ENCODE measurements around the gene OPCML. TPM values are rescaled to one million over a fixed set of nuclear protein-coding genes. Genes with fewer than 3 reads are reported as not detected.

Gene OPCML
- total and polyA plus RNA-seq, 5 donors = 0.14 to 2.8 (median 1.1) TPM

DNA sequence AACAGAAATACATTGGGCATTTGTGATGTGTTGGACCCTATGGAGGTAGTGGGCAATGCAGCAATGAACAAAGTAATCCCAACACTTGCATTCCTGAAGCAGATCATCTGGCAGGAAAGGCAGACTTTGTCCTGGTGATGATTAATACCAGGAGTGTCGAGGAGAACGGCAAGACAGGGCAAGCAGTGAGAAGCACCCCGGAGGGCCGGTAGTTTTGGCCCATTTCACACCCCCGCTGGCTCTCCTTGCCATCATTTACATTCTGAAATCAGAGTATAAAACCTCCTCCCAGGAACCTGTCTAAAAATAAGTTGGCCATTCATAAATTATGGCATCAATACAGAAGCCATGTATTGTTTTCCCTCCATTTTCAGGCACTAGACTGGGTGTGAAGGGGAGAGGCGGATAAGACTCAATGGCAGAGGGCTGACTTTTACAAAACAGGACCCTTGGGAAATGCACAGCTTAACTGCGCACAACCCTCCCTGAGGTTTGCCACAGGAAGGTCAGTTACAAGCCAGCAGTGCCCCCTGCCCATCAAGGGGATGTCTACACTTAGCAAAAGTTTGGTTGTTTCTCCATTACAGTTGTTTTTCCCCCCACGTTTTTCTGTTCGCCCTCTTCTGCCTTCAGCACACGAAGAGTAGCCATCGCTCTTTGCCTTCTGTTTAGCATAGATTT, 55.6 kb downstream of the OPCML start:
- DNase-seq (no peak), ATAC-seq (no peak)
- H3K4me1 ChIP-seq (ENCODE audit: control insufficient read depth, insufficient read depth, low read length) = no peaks in the 10 kb centered on the region
- 61% methylated on average over 11 of the region's 11 CpGs for WGBS
- peaks cover 2% of the 10 kb centered on the region for H3K27me3 ChIP-seq (ENCODE audit: control insufficient read depth, insufficient read depth)
- H3K4me3 ChIP-seq (ENCODE audit: low read length) = no peak overlapping the region
- H3K27ac ChIP-seq (ENCODE audit: low read length) = no peak overlapping the region
- H3K9me3 ChIP-seq (ENCODE audit: control insufficient read depth, low read length) = no peaks in the 10 kb centered on the region
- intact Hi-C loops (cut with DNase I) = no loop called here

DNA sequence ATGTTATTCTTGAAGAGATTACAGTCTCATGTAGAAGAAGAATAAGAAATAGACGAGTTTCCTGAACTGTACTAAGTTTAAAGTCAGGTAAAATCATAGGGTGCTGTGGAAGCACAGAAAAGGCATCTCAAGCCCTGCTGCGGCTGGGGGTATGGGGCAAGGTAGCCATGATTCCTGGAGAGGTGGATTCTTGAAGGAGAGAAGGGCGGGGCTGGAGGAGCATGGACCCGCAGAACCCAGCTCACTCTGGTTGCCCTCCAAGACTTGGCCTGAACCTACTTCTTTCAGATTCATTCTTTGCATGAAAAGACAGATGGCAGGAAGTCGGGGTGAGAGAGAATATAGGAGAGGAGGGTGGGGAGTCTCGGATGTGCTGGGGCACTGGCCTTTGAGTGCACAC, 57.8 kb downstream of the OPCML start:
- no peaks in the 10 kb centered on the region for H3K4me1 ChIP-seq (ENCODE audit: control insufficient read depth, insufficient read depth, low read length)
- WGBS = 85% methylated on average over 6 of the region's 6 CpGs
- H3K9me3 ChIP-seq (ENCODE audit: control insufficient read depth, low read length) = no peaks in the 10 kb centered on the region
- DNase-seq = no peak
- no peak overlapping the region for H3K4me3 ChIP-seq (ENCODE audit: low read length)
- H3K27me3 ChIP-seq (ENCODE audit: control insufficient read depth, insufficient read depth) = peaks cover 2% of the 10 kb centered on the region
- ATAC-seq = no peak
- intact Hi-C loops (cut with DNase I) = no loop called here
- no peak overlapping the region for H3K27ac ChIP-seq (ENCODE audit: low read length)

DNA sequence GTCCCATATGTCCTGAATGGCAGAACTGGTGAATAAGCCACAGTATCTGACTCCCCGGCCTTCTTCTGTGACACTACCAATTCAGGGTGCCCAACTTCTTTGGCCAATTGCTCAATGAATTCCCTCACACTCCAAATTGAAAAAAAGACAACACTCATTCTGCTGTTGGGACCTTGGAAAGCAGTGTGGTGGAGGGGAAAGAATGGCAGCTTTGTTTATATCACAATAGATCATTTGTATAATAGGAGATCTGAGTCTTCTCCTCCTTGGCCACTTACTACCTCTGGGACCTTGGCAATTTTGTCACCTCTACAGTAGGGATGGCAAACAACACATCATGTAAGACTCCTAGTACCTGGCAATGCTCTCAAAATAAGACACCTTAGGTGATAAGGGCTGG, 64.6 kb downstream of the OPCML start:
- Histone ChIP-seq H3K4me3 (ENCODE audit: low read length) (no peak overlapping the region), H3K4me1 (ENCODE audit: control insufficient read depth, insufficient read depth, low read length) (no peaks in the 10 kb centered on the region), H3K27me3 (ENCODE audit: control insufficient read depth, insufficient read depth) (no peaks in the 10 kb centered on the region), H3K9me3 (ENCODE audit: control insufficient read depth, low read length) (no peaks in the 10 kb centered on the region), H3K27ac (ENCODE audit: low read length) (no peak overlapping the region)
- no peak for DNase-seq
- 68% methylated on average over 1 of the region's 1 CpG for WGBS
- no peak for ATAC-seq
- intact Hi-C loops (cut with DNase I) = no loop called here

DNA sequence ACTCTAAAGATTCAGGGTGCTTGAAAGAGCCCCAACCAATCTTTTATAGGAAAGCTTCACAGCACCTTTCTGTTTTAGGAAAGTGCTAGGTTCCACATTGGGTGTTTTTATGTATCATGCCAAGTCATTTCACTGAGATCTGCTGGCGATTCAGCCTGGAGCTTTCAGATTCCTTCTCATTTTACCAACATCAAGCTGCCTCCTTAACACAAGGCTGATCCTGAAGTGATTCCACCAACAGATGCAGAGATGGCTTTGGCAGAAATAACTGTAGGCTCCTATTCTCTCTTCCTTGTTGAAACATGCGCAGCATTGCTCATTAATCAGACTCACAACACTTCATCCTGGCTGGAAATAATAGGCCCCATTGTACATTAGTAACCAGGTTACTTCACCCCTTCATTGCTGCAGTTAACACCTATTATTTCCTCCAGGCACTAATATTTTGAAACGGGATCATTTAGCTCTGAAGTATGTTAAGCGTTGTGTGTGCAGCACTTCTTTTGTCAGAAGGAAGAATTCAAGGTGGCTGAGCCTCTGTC, 89.0 kb downstream of the OPCML start:
- DNase-seq = no peak
- 81% methylated on average over 4 of the region's 4 CpGs for WGBS
- Histone ChIP-seq H3K9me3 (ENCODE audit: control insufficient read depth, low read length) (no peaks in the 10 kb centered on the region), H3K27me3 (ENCODE audit: control insufficient read depth, insufficient read depth) (no peaks in the 10 kb centered on the region), H3K27ac (ENCODE audit: low read length) (no peak overlapping the region), H3K4me3 (ENCODE audit: low read length) (no peak overlapping the region), H3K4me1 (ENCODE audit: control insufficient read depth, insufficient read depth, low read length) (no peaks in the 10 kb centered on the region)
- ATAC-seq = no peak
- intact Hi-C loops (cut with DNase I) = no loop called here

DNA sequence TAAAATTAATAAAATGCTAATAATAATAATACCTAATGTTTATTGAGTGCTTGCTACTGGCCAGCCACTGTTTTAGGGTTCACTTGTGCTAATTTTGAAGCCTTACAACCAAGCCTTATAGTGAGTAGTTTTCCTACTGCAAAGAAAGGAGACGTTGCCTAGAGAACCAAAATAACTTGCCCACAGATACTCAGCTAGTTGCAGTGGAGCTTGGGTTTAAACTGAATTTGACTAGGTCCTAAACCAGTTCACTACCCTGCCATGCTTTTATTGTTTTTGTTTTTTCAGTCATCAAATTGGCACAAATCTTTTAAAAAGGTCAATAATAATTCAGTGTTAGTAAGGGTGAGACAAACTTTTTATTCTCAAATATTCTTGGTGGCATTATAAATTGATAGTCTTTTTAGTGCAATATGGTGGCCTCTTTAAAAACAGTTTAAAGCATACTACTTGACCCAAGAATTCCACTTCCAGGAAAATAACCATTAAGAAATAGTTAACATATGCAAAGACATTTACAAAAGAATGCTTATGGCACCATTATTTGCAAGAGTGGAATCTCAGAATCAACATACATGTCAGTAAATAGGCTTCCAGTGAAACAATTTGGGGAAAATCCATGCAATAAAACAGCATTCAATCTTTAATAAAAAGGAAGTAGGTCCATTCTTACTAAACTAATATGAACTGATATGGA, 90.2 kb downstream of the OPCML start:
- no peak for ATAC-seq
- no peaks in the 10 kb centered on the region for H3K9me3 ChIP-seq (ENCODE audit: control insufficient read depth, low read length)
- DNase-seq = no peak
- H3K27me3 ChIP-seq (ENCODE audit: control insufficient read depth, insufficient read depth) = no peaks in the 10 kb centered on the region
- WGBS = 74% methylated on average over 1 of the region's 1 CpG
- no peak overlapping the region for H3K4me3 ChIP-seq (ENCODE audit: low read length)
- no peak overlapping the region for H3K27ac ChIP-seq (ENCODE audit: low read length)
- intact Hi-C loops (cut with DNase I) = no loop called here
- H3K4me1 ChIP-seq (ENCODE audit: control insufficient read depth, insufficient read depth, low read length) = no peaks in the 10 kb centered on the region

DNA sequence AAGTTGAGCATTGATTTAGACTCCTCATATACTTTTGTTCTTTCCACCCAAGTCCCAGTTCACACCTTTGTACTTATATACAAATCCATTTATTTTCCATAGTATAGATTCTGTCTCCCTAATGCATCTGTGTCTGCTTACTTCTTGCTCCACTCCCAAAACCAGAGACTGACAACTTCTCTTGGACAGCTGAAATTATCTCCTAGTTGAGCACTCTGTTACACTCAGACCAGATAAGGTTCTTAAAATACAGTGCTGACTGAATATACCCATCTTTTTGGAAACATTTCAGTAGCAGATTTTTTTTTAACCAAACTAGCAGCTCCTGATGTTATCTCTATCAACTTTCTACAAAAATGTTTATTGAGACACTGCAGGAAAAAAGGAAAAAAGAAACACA, 106.3 kb downstream of the OPCML start:
- H3K9me3 ChIP-seq (ENCODE audit: control insufficient read depth, low read length) = no peaks in the 10 kb centered on the region
- H3K27me3 ChIP-seq (ENCODE audit: control insufficient read depth, insufficient read depth) = no peaks in the 10 kb centered on the region
- intact Hi-C loops (cut with DNase I) = no loop called here
- no peaks in the 10 kb centered on the region for H3K4me1 ChIP-seq (ENCODE audit: control insufficient read depth, insufficient read depth, low read length)
- ATAC-seq = peak in 1 of 2 donors; percentile 76
- DNase-seq = no peak
- no peak overlapping the region for H3K4me3 ChIP-seq (ENCODE audit: low read length)
- H3K27ac ChIP-seq (ENCODE audit: low read length) = no peak overlapping the region

DNA sequence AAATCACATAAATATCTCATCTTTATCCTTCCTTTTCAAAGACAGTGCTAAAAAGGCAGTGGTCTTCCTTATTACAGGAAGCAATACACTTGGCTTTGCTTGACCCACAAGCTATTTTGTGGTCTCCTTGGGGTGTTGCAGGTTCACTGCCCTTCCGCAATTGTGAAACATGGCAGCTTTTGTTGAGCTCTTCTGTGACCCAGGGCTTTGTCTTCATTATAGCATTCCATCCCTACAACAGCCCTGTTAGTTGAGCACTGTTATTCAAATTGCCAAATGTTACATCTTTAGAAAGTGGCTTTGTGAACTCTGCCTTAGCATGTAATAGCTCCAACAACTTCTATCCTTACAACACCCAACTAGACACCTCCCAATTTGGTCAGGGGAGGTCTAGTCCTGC, 107.1 kb downstream of the OPCML start:
- ATAC-seq (no peak), DNase-seq (no peak)
- Histone ChIP-seq H3K4me3 (ENCODE audit: low read length) (no peak overlapping the region), H3K4me1 (ENCODE audit: control insufficient read depth, insufficient read depth, low read length) (no peaks in the 10 kb centered on the region), H3K27ac (ENCODE audit: low read length) (no peak overlapping the region), H3K9me3 (ENCODE audit: control insufficient read depth, low read length) (no peaks in the 10 kb centered on the region), H3K27me3 (ENCODE audit: control insufficient read depth, insufficient read depth) (no peaks in the 10 kb centered on the region)
- 81% methylated on average over 1 of the region's 1 CpG for WGBS
- intact Hi-C loops (cut with DNase I) = no loop called here

DNA sequence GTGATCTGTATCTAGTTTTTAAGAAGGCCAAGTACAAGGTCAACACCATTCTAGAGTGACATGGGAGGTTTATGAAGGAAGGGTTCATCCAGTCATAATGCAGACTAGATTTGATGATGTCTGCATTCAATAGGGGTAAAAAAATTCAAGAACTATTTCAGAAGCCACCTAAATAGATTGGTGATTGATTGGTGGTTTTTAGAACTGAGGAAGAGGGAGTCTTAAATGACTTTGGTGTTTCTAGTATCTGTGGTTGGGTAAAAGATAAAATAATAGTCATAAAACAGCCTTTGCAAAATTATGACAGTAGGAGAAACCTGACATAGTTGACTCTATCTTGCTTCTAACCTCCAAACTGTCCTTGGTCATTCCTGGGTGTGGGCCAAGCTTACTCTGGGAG, 114.1 kb downstream of the OPCML start:
- no peak overlapping the region for H3K4me3 ChIP-seq (ENCODE audit: low read length)
- H3K9me3 ChIP-seq (ENCODE audit: control insufficient read depth, low read length) = no peaks in the 10 kb centered on the region
- no peaks in the 10 kb centered on the region for H3K27me3 ChIP-seq (ENCODE audit: control insufficient read depth, insufficient read depth)
- intact Hi-C loops (cut with DNase I) = no loop called here
- H3K27ac ChIP-seq (ENCODE audit: low read length) = no peak overlapping the region
- ATAC-seq = no peak
- no peak for DNase-seq
- H3K4me1 ChIP-seq (ENCODE audit: control insufficient read depth, insufficient read depth, low read length) = no peaks in the 10 kb centered on the region

DNA sequence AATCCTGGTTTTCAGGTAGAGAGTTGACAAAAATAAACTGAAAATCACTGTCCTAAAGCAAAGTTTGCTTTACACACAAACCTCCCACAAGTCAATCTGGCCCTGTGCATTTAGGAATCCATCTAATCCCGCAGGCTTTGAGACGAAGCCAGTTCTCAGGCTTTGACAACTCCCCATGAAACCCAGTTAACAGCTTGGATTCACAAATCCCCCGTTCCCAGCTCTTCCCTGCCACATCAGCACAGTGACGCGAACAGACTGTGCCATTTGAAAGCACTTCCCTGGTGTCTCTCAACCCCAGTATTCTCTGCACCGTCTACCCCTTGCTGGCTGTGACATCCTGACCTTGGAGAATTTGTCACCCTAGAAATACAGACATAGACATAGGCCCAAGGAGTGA, 117.8 kb downstream of the OPCML start:
- intact Hi-C loops (cut with DNase I) = no loop called here
- 73% methylated on average over 6 of the region's 6 CpGs for WGBS
- ATAC-seq (no peak), DNase-seq (no peak)
- Histone ChIP-seq H3K27me3 (ENCODE audit: control insufficient read depth, insufficient read depth) (no peaks in the 10 kb centered on the region), H3K27ac (ENCODE audit: low read length) (no peak overlapping the region), H3K4me1 (ENCODE audit: control insufficient read depth, insufficient read depth, low read length) (no peaks in the 10 kb centered on the region), H3K9me3 (ENCODE audit: control insufficient read depth, low read length) (no peaks in the 10 kb centered on the region), H3K4me3 (ENCODE audit: low read length) (no peak overlapping the region)

DNA sequence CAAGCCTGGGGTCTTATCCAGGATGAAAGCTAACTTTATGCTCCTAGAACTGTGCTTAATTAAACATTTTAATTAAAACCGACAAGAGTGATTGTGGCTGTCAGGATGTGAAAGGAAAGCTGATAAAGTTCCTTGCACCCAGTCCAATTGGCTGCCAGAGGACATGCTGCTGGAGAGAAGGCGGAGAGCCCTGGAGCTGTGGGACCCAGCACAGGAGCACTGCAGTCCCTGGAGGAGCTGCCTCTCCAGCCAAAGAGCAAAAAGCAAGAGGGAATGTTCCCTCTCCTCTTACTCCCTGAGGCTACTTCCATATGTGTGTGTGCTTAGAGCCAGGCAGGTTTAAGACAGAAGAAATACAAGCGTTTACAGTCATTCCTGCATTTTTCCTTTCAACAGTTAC, 118.6 kb downstream of the OPCML start:
- WGBS = 55% methylated on average over 3 of the region's 3 CpGs
- no peak overlapping the region for H3K27ac ChIP-seq (ENCODE audit: low read length)
- ATAC-seq (no peak), DNase-seq (no peak)
- intact Hi-C loops (cut with DNase I) = no loop called here
- no peaks in the 10 kb centered on the region for H3K27me3 ChIP-seq (ENCODE audit: control insufficient read depth, insufficient read depth)
- no peak overlapping the region for H3K4me3 ChIP-seq (ENCODE audit: low read length)
- no peaks in the 10 kb centered on the region for H3K9me3 ChIP-seq (ENCODE audit: control insufficient read depth, low read length)
- H3K4me1 ChIP-seq (ENCODE audit: control insufficient read depth, insufficient read depth, low read length) = no peaks in the 10 kb centered on the region

DNA sequence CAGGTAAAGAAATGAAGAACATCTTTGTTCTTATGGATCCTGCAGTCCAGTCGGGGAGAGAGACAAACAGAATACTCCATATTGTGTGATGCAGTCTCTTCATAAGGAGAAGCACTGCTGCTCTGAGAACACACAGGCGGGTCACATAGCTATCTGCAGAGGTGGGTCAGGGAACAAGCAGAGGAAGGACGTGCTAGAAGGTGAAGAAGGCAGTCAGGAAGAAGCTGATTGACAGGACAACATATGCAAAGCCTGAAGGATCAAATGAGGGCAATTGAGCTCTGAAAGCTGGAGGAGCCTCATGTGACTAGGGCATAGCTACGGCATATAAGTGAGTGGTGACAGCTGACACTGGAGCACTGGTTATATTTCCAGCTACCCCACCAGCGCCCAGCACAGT, 122.5 kb downstream of the OPCML start:
- no peaks in the 10 kb centered on the region for H3K27me3 ChIP-seq (ENCODE audit: control insufficient read depth, insufficient read depth)
- no peak for ATAC-seq
- 66% methylated on average over 5 of the region's 5 CpGs for WGBS
- no peaks in the 10 kb centered on the region for H3K9me3 ChIP-seq (ENCODE audit: control insufficient read depth, low read length)
- no peaks in the 10 kb centered on the region for H3K4me1 ChIP-seq (ENCODE audit: control insufficient read depth, insufficient read depth, low read length)
- no peak overlapping the region for H3K4me3 ChIP-seq (ENCODE audit: low read length)
- intact Hi-C loops (cut with DNase I) = no loop called here
- no peak for DNase-seq
- H3K27ac ChIP-seq (ENCODE audit: low read length) = no peak overlapping the region

Data from right cardiac atrium (tissue), 5 donors.